ENCODE measurements around the gene SCARB2. TPM values are rescaled to one million over a fixed set of nuclear protein-coding genes. Genes with fewer than 3 reads are reported as not detected.

The SCARB2 gene
- total and polyA plus RNA-seq, 10 donors = 27.2 to 201 (median 141) TPM

DNA sequence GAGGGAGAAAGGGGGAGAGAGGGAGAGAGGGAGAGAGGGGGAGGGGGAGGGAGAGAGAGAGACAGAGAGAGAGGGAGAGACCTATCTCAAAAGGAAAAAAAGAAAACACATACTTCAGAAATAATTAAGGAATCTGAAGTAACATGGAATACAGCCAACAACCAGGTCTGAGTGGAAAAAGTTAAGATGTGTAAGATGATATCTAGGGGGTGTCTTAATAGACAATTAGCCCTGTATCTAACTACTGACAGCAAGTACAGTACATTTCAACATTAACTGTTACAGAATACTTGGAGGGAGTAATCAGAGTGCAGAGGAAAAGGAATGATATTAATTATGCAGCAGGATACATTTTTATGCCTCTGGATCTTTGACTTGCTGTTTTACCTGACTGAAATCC is 87.8 kb downstream of the SCARB2 start:
- H3K27me3 ChIP-seq (replicated peaks in 1 of 7) = no peaks in the 10 kb centered on the region
- H3K27ac ChIP-seq = no peak overlapping the region
- TF ChIP-seq CTCF (IDR thresholded peaks at IDR 0.05 in 8 of 11, conservative IDR thresholded peaks at IDR 0.05 in 3 of 11) = no peak
- TF ChIP-seq POLR2A (IDR thresholded peaks at IDR 0.05) = no peak
- no peak for TF ChIP-seq POLR2AphosphoS5 (IDR thresholded peaks at IDR 0.05)
- DNase-seq = no peak
- H3K4me1 ChIP-seq = no peaks in the 10 kb centered on the region
- H3K9me3 ChIP-seq = no peaks in the 10 kb centered on the region
- intact Hi-C loops (cut with DNase I; ENCODE audit: low total_unique reads) = no loop called here
- no peak overlapping the region for H3K4me3 ChIP-seq
- H3K36me3 ChIP-seq = peaks cover 4 to 97% (median 48%) of the 10 kb centered on the region in 6 donors

GRCh38 chr4:76120199-76120598 is 93.4 kb downstream of the SCARB2 start:
- H3K4me1 ChIP-seq = no peaks in the 10 kb centered on the region
- DNase-seq = no peak
- H3K27me3 ChIP-seq (replicated peaks in 1 of 7) = no peaks in the 10 kb centered on the region
- H3K36me3 ChIP-seq = peaks cover 4 to 100% (median 75%) of the 10 kb centered on the region in 6 donors
- 80 to 96% (median 89%) methylated on average over 4 of the region's 4 CpGs for WGBS, 5 donors
- intact Hi-C loops (cut with DNase I; ENCODE audit: low total_unique reads) = no loop called here
- H3K27ac ChIP-seq = no peak overlapping the region
- TF ChIP-seq CTCF (IDR thresholded peaks at IDR 0.05 in 8 of 11, conservative IDR thresholded peaks at IDR 0.05 in 3 of 11) (no peak), POLR2A (IDR thresholded peaks at IDR 0.05) (no peak), POLR2AphosphoS5 (IDR thresholded peaks at IDR 0.05) (no peak)
- no peak overlapping the region for H3K4me3 ChIP-seq
- no peaks in the 10 kb centered on the region for H3K9me3 ChIP-seq

GRCh38 chr4:76117536-76117935 is 96.1 kb downstream of the SCARB2 start:
- Histone ChIP-seq H3K9me3 (no peaks in the 10 kb centered on the region), H3K27ac (no peak overlapping the region), H3K4me1 (no peaks in the 10 kb centered on the region), H3K4me3 (no peak overlapping the region), H3K36me3 (peaks cover 0 to 100% (median 65%) of the 10 kb centered on the region in 6 donors), H3K27me3 (replicated peaks in 1 of 7) (no peaks in the 10 kb centered on the region)
- intact Hi-C loops (cut with DNase I; ENCODE audit: low total_unique reads) = no loop called here
- no peak for DNase-seq
- 83 to 94% (median 90%) methylated on average over 5 of the region's 5 CpGs for WGBS, 5 donors
- no peak for TF ChIP-seq POLR2AphosphoS5 (IDR thresholded peaks at IDR 0.05)
- TF ChIP-seq POLR2A (IDR thresholded peaks at IDR 0.05) = no peak
- no peak for TF ChIP-seq CTCF (IDR thresholded peaks at IDR 0.05 in 8 of 11, conservative IDR thresholded peaks at IDR 0.05 in 3 of 11)

- DNase-seq = no peak
- WGBS, 5 donors = 90 to 100% (median 94%) methylated on average over 1 of the region's 1 CpG
Observed at GRCh38 chr4:76116821-76117220, 96.8 kb downstream of the SCARB2 start.

More at GRCh38 chr4:76116821-76117220, 96.8 kb downstream of the SCARB2 start:
- no peak overlapping the region for H3K27ac ChIP-seq
- intact Hi-C loops (cut with DNase I; ENCODE audit: low total_unique reads) = no loop called here
- no peak for TF ChIP-seq POLR2A (IDR thresholded peaks at IDR 0.05)
- TF ChIP-seq POLR2AphosphoS5 (IDR thresholded peaks at IDR 0.05) = no peak
- TF ChIP-seq CTCF (IDR thresholded peaks at IDR 0.05 in 8 of 11, conservative IDR thresholded peaks at IDR 0.05 in 3 of 11) = no peak
- peaks cover 0 to 100% (median 63%) of the 10 kb centered on the region in 6 donors for H3K36me3 ChIP-seq
- H3K9me3 ChIP-seq = no peaks in the 10 kb centered on the region
- no peaks in the 10 kb centered on the region for H3K4me1 ChIP-seq
- H3K27me3 ChIP-seq (replicated peaks in 1 of 7) = no peaks in the 10 kb centered on the region
- H3K4me3 ChIP-seq = no peak overlapping the region

Other genes starting within 250 kb of the SCARB2 start
- 10 to 100 TPM; 30.5 to 42.8 (median 37.3) TPM for gene SDAD1, start 222.9 kb downstream of the SCARB2 start, total RNA-seq
- 10 to 100 TPM; 12.9 to 18.8 (median 16.5) TPM for gene SDAD1, start 222.9 kb downstream of the SCARB2 start, polyA plus RNA-seq
- gene CXCL9, start 206.3 kb downstream of the SCARB2 start, total RNA-seq = 10 to 100 TPM in 3 of 7 donors, 1 to 10 TPM in 4; 3.4 to 20.9 (median 6.0) TPM
- 10 to 100 TPM; 22.5 to 25.5 (median 23.9) TPM for gene CXCL9, start 206.3 kb downstream of the SCARB2 start, polyA plus RNA-seq
- gene CXCL10, start 190.3 kb downstream of the SCARB2 start, total RNA-seq = 10 to 100 TPM in 2 of 7 donors, 1 to 10 TPM in 5; 1.4 to 21.7 (median 7.1) TPM
- gene CXCL10, start 190.3 kb downstream of the SCARB2 start, polyA plus RNA-seq = 10 to 100 TPM in 2 of 3 donors, 1 to 10 TPM in 1; 6.5 to 23.1 (median 12.5) TPM
- 1 to 10 TPM; 1.1 to 3.0 (median 2.2) TPM for gene CXCL11, start 177.8 kb downstream of the SCARB2 start, total RNA-seq
- gene CXCL11, start 177.8 kb downstream of the SCARB2 start, polyA plus RNA-seq = 1 to 10 TPM in 2 of 3 donors, under 1 TPM in 1; 0.96 to 5.4 (median 2.2) TPM
- gene ART3, start 139.1 kb downstream of the SCARB2 start, total RNA-seq = 1 to 10 TPM; 1.1 to 5.7 (median 3.4) TPM
- gene ART3, start 139.1 kb downstream of the SCARB2 start, polyA plus RNA-seq = 1 to 10 TPM in 2 of 3 donors, under 1 TPM in 1; 0.91 to 3.1 (median 1.4) TPM
- 10 to 100 TPM; 26.2 to 43.2 (median 34.5) TPM for gene NUP54, start 65.4 kb downstream of the SCARB2 start, total RNA-seq
- 10 to 100 TPM; 22.8 to 28.9 (median 28.8) TPM for gene NUP54, start 65.4 kb downstream of the SCARB2 start, polyA plus RNA-seq
- gene FAM47E, start 37.9 kb upstream of the SCARB2 start, total RNA-seq = 1 to 10 TPM in 6 of 7 donors, under 1 TPM in 1; 0.66 to 6.2 (median 2.4) TPM
- gene FAM47E, start 37.9 kb upstream of the SCARB2 start, polyA plus RNA-seq = 1 to 10 TPM; 1.0 to 1.4 (median 1.3) TPM
- 1 to 10 TPM in 6 of 7 donors, under 1 TPM in 1; 0.79 to 3.1 (median 2.1) TPM for gene STBD1, start 92.9 kb upstream of the SCARB2 start, total RNA-seq
- under 1 TPM; 0.26 to 0.29 (median 0.26) TPM for gene STBD1, start 92.9 kb upstream of the SCARB2 start, polyA plus RNA-seq
- under 1 TPM in 5 of 7 donors, not detected in 2; 0.10 to 0.24 (median 0.20) TPM for gene CCDC158, start 207.3 kb upstream of the SCARB2 start, total RNA-seq
- under 1 TPM in 1 of 3 donors, not detected in 2; 0.02 TPM for gene CCDC158, start 207.3 kb upstream of the SCARB2 start, polyA plus RNA-seq
- gene SHROOM3, start 221.4 kb upstream of the SCARB2 start, total RNA-seq = 10 to 100 TPM in 4 of 7 donors, 1 to 10 TPM in 3; 6.9 to 23.9 (median 11.8) TPM
- 1 to 10 TPM in 1 of 3 donors, under 1 TPM in 2; 0.37 to 1.2 (median 0.44) TPM for gene SHROOM3, start 221.4 kb upstream of the SCARB2 start, polyA plus RNA-seq

Data from spleen (tissue), 11 donors.